Measurements from ENCODE around the gene CYB5R2. TPM values are rescaled to one million over a fixed set of nuclear protein-coding genes. Genes with fewer than 3 reads are reported as not detected.

Gene CYB5R2
- polyA plus RNA-seq, 1 of the 3 experiments (the other 2 are of a cell fraction), result 0.20 TPM

DNA sequence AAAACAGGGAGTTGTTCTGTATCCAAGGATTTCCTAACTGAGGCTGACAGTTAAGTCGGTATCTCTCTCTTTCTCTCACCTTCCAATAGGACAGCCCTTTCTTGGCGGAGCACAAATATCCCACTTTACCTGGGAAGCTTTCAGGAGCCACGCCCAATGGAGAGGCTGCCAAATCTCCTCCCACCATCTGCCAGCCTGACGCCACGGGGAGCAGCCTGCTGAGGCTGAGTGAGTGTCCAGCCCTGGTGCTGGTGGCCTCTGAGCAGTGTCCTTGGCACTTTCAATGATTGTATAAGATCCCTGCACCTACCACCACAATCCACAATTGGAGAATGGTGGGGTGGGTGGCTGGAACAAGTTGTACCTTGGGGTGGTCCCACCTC, 33.7 kb downstream of the CYB5R2 start:
- CTCF ChIA-PET, result interaction anchor here (1.1 to 3.5 kb wide), 6 partner anchors 10 to 68 kb away, joined by 3 to 18 read pairs (median 4); no protein-coding TSS in a partner anchor
- Histone ChIP-seq H3K79me2 (ENCODE audit: insufficient read depth) (no peaks in the 10 kb centered on the region), H3K27ac (ENCODE audit: low read depth in 2 of 2, low read length in 1 of 2) (no peak overlapping the region), H2AFZ (ENCODE audit: low read depth) (no peak overlapping the region), H3K4me3 (ENCODE audit: low read depth in 2 of 2, low read length in 1 of 2) (no peak overlapping the region), H3K27me3 (ENCODE audit: insufficient read depth) (no peaks in the 10 kb centered on the region), H3K9me3 (no peaks in the 10 kb centered on the region), H3F3A (replicated peaks; ENCODE audit: insufficient read depth) (peaks cover 8% of the 10 kb centered on the region), H3K9me2 (no peaks in the 10 kb centered on the region), H4K20me1 (ENCODE audit: insufficient read depth) (no peaks in the 10 kb centered on the region), H3K4me1 (ENCODE audit: control insufficient read depth in 1 of 2, insufficient read depth in 2 of 2, low read depth in 1 of 2, low read length in 1 of 2) (peaks cover 0 to 4% of the 10 kb centered on the region in 2 experiments; a peak in 1 of 4 replicates), H3K4me2 (no peak overlapping the region), H3K9ac (no peak overlapping the region), H3K36me3 (replicated peaks in 1 of 2; ENCODE audit: control insufficient read depth in 1 of 2, insufficient read depth in 2 of 2, low read length in 1 of 2) (no peaks in the 10 kb centered on the region)
- 79% methylated on average over 5 of the region's 5 CpGs for WGBS (ENCODE audit: low lambda C conversion rate)
- TF ChIP-seq, protein P1, sequence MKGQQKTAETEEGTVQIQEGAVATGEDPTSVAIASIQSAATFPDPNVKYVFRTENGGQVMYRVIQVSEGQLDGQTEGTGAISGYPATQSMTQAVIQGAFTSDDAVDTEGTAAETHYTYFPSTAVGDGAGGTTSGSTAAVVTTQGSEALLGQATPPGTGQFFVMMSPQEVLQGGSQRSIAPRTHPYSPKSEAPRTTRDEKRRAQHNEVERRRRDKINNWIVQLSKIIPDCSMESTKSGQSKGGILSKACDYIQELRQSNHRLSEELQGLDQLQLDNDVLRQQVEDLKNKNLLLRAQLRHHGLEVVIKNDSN (IDR thresholded peaks at IDR 0.05; ENCODE audit: borderline replicate concordance, low read depth), result no peak
- no peak for TF ChIP-seq YY1 (IDR thresholded peaks at IDR 0.05; ENCODE audit: low read depth)
- TF ChIP-seq, protein P2, sequence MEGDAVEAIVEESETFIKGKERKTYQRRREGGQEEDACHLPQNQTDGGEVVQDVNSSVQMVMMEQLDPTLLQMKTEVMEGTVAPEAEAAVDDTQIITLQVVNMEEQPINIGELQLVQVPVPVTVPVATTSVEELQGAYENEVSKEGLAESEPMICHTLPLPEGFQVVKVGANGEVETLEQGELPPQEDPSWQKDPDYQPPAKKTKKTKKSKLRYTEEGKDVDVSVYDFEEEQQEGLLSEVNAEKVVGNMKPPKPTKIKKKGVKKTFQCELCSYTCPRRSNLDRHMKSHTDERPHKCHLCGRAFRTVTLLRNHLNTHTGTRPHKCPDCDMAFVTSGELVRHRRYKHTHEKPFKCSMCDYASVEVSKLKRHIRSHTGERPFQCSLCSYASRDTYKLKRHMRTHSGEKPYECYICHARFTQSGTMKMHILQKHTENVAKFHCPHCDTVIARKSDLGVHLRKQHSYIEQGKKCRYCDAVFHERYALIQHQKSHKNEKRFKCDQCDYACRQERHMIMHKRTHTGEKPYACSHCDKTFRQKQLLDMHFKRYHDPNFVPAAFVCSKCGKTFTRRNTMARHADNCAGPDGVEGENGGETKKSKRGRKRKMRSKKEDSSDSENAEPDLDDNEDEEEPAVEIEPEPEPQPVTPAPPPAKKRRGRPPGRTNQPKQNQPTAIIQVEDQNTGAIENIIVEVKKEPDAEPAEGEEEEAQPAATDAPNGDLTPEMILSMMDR (IDR thresholded peaks at IDR 0.05), result no peak
- TF ChIP-seq FOSL2 (IDR thresholded peaks at IDR 0.05; ENCODE audit: borderline replicate concordance, low read depth), result no peak
- no peak for TF ChIP-seq FOXJ3 (CRISPR knock-in tag; IDR thresholded peaks at IDR 0.05)
- TF ChIP-seq, protein P3, sequence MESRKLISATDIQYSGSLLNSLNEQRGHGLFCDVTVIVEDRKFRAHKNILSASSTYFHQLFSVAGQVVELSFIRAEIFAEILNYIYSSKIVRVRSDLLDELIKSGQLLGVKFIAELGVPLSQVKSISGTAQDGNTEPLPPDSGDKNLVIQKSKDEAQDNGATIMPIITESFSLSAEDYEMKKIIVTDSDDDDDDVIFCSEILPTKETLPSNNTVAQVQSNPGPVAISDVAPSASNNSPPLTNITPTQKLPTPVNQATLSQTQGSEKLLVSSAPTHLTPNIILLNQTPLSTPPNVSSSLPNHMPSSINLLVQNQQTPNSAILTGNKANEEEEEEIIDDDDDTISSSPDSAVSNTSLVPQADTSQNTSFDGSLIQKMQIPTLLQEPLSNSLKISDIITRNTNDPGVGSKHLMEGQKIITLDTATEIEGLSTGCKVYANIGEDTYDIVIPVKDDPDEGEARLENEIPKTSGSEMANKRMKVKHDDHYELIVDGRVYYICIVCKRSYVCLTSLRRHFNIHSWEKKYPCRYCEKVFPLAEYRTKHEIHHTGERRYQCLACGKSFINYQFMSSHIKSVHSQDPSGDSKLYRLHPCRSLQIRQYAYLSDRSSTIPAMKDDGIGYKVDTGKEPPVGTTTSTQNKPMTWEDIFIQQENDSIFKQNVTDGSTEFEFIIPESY (IDR thresholded peaks at IDR 0.05; ENCODE audit: borderline replicate concordance, low read depth), result no peak
- TF ChIP-seq TAF1 (IDR thresholded peaks at IDR 0.05; ENCODE audit: borderline replicate concordance, low read depth, low read length), result no peak
- TF ChIP-seq CHD2 (IDR thresholded peaks at IDR 0.05; ENCODE audit: low read length, partially characterized antibody), result no peak
- no peak for TF ChIP-seq FOXM1 (IDR thresholded peaks at IDR 0.05; ENCODE audit: low read depth)
- no peak for TF ChIP-seq EZH2phosphoT487 (IDR thresholded peaks at IDR 0.05; ENCODE audit: borderline replicate concordance, low read depth)
- no peak for TF ChIP-seq SMC3 (IDR thresholded peaks at IDR 0.05; ENCODE audit: low read depth, low read length)
- no peak for TF ChIP-seq NRF1 (IDR thresholded peaks at IDR 0.05; ENCODE audit: low read depth, low read length)
- no peak for TF ChIP-seq SIN3A (IDR thresholded peaks at IDR 0.05; ENCODE audit: borderline replicate concordance, low read depth, low read length)
- TF ChIP-seq, protein P4, sequence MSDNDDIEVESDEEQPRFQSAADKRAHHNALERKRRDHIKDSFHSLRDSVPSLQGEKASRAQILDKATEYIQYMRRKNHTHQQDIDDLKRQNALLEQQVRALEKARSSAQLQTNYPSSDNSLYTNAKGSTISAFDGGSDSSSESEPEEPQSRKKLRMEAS (IDR thresholded peaks at IDR 0.05; ENCODE audit: low read depth), result no peak
- TF ChIP-seq, protein P5, sequence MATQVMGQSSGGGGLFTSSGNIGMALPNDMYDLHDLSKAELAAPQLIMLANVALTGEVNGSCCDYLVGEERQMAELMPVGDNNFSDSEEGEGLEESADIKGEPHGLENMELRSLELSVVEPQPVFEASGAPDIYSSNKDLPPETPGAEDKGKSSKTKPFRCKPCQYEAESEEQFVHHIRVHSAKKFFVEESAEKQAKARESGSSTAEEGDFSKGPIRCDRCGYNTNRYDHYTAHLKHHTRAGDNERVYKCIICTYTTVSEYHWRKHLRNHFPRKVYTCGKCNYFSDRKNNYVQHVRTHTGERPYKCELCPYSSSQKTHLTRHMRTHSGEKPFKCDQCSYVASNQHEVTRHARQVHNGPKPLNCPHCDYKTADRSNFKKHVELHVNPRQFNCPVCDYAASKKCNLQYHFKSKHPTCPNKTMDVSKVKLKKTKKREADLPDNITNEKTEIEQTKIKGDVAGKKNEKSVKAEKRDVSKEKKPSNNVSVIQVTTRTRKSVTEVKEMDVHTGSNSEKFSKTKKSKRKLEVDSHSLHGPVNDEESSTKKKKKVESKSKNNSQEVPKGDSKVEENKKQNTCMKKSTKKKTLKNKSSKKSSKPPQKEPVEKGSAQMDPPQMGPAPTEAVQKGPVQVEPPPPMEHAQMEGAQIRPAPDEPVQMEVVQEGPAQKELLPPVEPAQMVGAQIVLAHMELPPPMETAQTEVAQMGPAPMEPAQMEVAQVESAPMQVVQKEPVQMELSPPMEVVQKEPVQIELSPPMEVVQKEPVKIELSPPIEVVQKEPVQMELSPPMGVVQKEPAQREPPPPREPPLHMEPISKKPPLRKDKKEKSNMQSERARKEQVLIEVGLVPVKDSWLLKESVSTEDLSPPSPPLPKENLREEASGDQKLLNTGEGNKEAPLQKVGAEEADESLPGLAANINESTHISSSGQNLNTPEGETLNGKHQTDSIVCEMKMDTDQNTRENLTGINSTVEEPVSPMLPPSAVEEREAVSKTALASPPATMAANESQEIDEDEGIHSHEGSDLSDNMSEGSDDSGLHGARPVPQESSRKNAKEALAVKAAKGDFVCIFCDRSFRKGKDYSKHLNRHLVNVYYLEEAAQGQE (IDR thresholded peaks at IDR 0.05; ENCODE audit: low read depth, low read length), result no peak
- TF ChIP-seq RXRA (IDR thresholded peaks at IDR 0.05; ENCODE audit: borderline replicate concordance, low read depth), result no peak
- no peak for DNase-seq
- POLR2A ChIA-PET, result no interaction called here

Data from SK-N-SH (cell line).